Fibroblast of the conjunctiva (primary cell): ENCODE data around the gene MS4A6A.
"Not testable (repeated sequence)": the region's sequence is repeated elsewhere in the genome, so short reads cannot be mapped to it uniquely, and the experiment has no call there.

ENCODE experiments used
- DNase-seq: peaks from one replicate; pipeline ENCODE4 v3.0.0-alpha.2; 2010; ENCODE audit warnings: low read depth

MS4A6A gene

GRCh38 chr11:60182541-60183330 is at the start of gene MS4A6A:
Gene MS4A6A (minus strand): TSS chr11:60183083. CDS start chr11:60181727, 1,356 bp downstream.
- no peak for DNase-seq

- no peak for DNase-seq
Measured at GRCh38 chr11:60230681-60231080, 47.8 kb upstream of the MS4A6A start.

GRCh38 chr11:60222141-60222540 is 39.3 kb upstream of the MS4A6A start:
- no peak for DNase-seq

GRCh38 chr11:60221692-60222091 is 38.8 kb upstream of the MS4A6A start:
- no peak for DNase-seq

GRCh38 chr11:60221181-60221580 is 38.3 kb upstream of the MS4A6A start:
- DNase-seq = no peak

GRCh38 chr11:60214386-60214785 is 31.5 kb upstream of the MS4A6A start:
- no peak for DNase-seq

GRCh38 chr11:60211206-60211605 is 28.3 kb upstream of the MS4A6A start:
- no peak for DNase-seq

- DNase-seq = no peak
Measured at GRCh38 chr11:60209977-60210376, 27.1 kb upstream of the MS4A6A start.

- no peak for DNase-seq
Measured at GRCh38 chr11:60208951-60209350, 26.1 kb upstream of the MS4A6A start.

- no peak for DNase-seq
Measured at GRCh38 chr11:60208146-60208895, 25.4 kb upstream of the MS4A6A start.

GRCh38 chr11:60206616-60207015 is 23.7 kb upstream of the MS4A6A start:
- no peak for DNase-seq

GRCh38 chr11:60204922-60205321 is 22.0 kb upstream of the MS4A6A start:
- DNase-seq = no peak

- DNase-seq = not testable (repeated sequence)
Measured at GRCh38 chr11:60201334-60201733, 18.5 kb upstream of the MS4A6A start.

- DNase-seq = no peak
Measured at GRCh38 chr11:60197442-60197841, 14.6 kb upstream of the MS4A6A start.

- DNase-seq = no peak
Measured at GRCh38 chr11:60195923-60196368, 13.1 kb upstream of the MS4A6A start.

GRCh38 chr11:60194511-60194910 is 11.6 kb upstream of the MS4A6A start:
- no peak for DNase-seq

- no peak for DNase-seq
Measured at GRCh38 chr11:60193687-60194433, 11.0 kb upstream of the MS4A6A start.

GRCh38 chr11:60192564-60192963 is 9.7 kb upstream of the MS4A6A start:
- not testable (repeated sequence) for DNase-seq

- not testable (repeated sequence) for DNase-seq
Measured at GRCh38 chr11:60188481-60188880, 5.6 kb upstream of the MS4A6A start.

- DNase-seq = not testable (repeated sequence)
Measured at GRCh38 chr11:60186128-60186527, 3.2 kb upstream of the MS4A6A start.

- not testable (repeated sequence) for DNase-seq
Measured at GRCh38 chr11:60185512-60185827, 2.6 kb upstream of the MS4A6A start.

GRCh38 chr11:60184824-60185511 is 2.1 kb upstream of the MS4A6A start:
- no peak for DNase-seq
